Subcutaneous abdominal adipose tissue (tissue), 5 donors: ENCODE results near the gene PHOX2A.
"Not testable (repeated sequence)": the region's sequence is repeated elsewhere in the genome, so short reads cannot be mapped to it uniquely, and the experiment has no call there.

Experiments
- H3K27ac ChIP-seq: one replicate; pipeline ENCODE4 v1.7.0; 2013; ENCODE audit warnings: low read depth, mild to moderate bottlenecking, inconsistent platforms, low read length, moderate library complexity
- H3K27me3 ChIP-seq, 5 donors: one replicate each; pipeline ENCODE4 v1.7.0; 2013; ENCODE audit warnings: low read length in 5 of 5, inconsistent platforms in 1 of 5; ENCODE audit not compliant: control insufficient read depth in 5 of 5, insufficient read depth in 4 of 5
- H3K36me3 ChIP-seq, 5 donors: one replicate each; pipeline ENCODE4 v1.7.0; 2013; ENCODE audit warnings: low read length in 5 of 5; ENCODE audit not compliant: control insufficient read depth in 5 of 5, insufficient read depth in 5 of 5
- H3K4me1 ChIP-seq, 5 donors: one replicate each; pipeline ENCODE4 v1.7.0; 2013; ENCODE audit warnings: low read length in 5 of 5, mild to moderate bottlenecking in 3 of 5, moderate library complexity in 1 of 5; ENCODE audit not compliant: control insufficient read depth in 5 of 5, insufficient read depth in 5 of 5
- H3K4me3 ChIP-seq, 5 donors: one replicate each; pipeline ENCODE4 v1.7.0; 2013; ENCODE audit warnings: low read length in 5 of 5, low read depth in 1 of 5
- H3K9ac ChIP-seq, 5 donors: one replicate each; pipeline ENCODE4 v1.7.0; 2013; ENCODE audit warnings: low read length in 5 of 5, mild to moderate bottlenecking in 4 of 5, moderate library complexity in 3 of 5
- H3K9me3 ChIP-seq, 5 donors: one replicate each; pipeline ENCODE4 v1.7.0; 2013; ENCODE audit warnings: low read length in 5 of 5; ENCODE audit not compliant: control insufficient read depth in 5 of 5
- donor health status: healthy.
- donor health status: healthy.
- donor health status: healthy.
- donor health status: healthy.
- donor health status: healthy.

The PHOX2A gene

DNA sequence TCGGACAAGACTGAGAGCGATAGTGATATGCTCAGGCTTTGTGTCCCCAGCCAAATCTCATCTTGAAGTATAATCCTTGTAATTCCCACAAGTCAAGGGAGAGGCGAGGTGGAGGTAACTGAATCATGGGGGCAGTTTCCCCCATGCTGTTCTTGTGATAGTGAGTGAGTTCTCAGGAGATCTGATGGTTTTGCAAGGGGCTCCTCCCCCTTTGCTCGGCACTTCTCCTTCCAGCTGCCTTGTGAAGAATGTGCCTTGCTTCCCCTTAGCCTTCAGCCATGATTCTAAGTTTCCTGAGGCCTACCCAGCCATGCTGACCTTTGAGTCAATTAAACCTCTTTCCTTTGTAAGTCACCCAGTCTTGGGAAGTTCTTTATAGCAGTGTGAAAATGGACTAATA, 34.9 kb downstream of the PHOX2A start:
- peaks cover 0 to 10% (median 4%) of the 10 kb centered on the region in 5 donors for H3K9me3 ChIP-seq
- H3K36me3 ChIP-seq = no peaks in the 10 kb centered on the region
- H3K4me3 ChIP-seq = no peak overlapping the region

GRCh38 chr11:72208281-72208680, 35.7 kb downstream of the PHOX2A start:
- no peak overlapping the region for H3K27ac ChIP-seq
- peaks cover 0 to 3% (median 0%) of the 10 kb centered on the region in 5 donors for H3K4me1 ChIP-seq
- no peak overlapping the region for H3K9ac ChIP-seq
- H3K27me3 ChIP-seq = no peaks in the 10 kb centered on the region
- H3K36me3 ChIP-seq = no peaks in the 10 kb centered on the region
- H3K4me3 ChIP-seq = peak overlapping the region in 1 of 5 donors; percentile 9
- peaks cover 0 to 10% (median 4%) of the 10 kb centered on the region in 5 donors for H3K9me3 ChIP-seq

More for the DNA sequence above, 34.9 kb downstream of the PHOX2A start:
- H3K9ac ChIP-seq = no peak overlapping the region
- H3K27me3 ChIP-seq = no peaks in the 10 kb centered on the region
- H3K27ac ChIP-seq = no peak overlapping the region
- H3K4me1 ChIP-seq = peaks cover 0 to 3% (median 0%) of the 10 kb centered on the region in 5 donors

- H3K27me3 ChIP-seq, H3K27ac ChIP-seq: not testable (repeated sequence)
These were observed 37.2 kb downstream of the PHOX2A start for GRCh38 chr11:72206794-72207193.

DNA sequence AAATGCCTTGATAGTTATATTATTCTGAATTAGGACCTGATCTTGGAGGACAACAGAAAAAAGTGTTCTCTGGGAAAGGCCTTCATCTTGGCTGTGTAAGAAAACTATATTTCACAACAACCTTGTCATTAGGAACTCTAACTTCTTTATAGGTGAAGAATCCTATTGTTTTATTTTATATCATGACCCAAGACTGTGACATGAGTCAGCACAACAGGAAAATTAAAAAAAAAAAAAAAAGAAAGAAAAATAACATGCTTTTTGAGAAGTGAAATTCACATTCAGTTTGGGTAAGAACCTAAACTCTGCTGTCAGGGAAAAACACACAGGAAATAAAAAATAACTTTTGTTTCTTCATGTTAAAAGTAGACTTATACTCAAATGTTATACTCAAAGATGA, 39.1 kb downstream of the PHOX2A start:
- peaks cover 0 to 9% (median 4%) of the 10 kb centered on the region in 5 donors for H3K9me3 ChIP-seq
- no peak overlapping the region for H3K27ac ChIP-seq
- H3K27me3 ChIP-seq = no peaks in the 10 kb centered on the region
- H3K4me3 ChIP-seq = no peak overlapping the region
- H3K4me1 ChIP-seq = peaks cover 0 to 3% (median 0%) of the 10 kb centered on the region in 5 donors
- H3K9ac ChIP-seq = no peak overlapping the region
- H3K36me3 ChIP-seq = no peaks in the 10 kb centered on the region

More at GRCh38 chr11:72206794-72207193, 37.2 kb downstream of the PHOX2A start:
- H3K4me1 ChIP-seq, H3K9me3 ChIP-seq, H3K4me3 ChIP-seq, H3K9ac ChIP-seq, H3K36me3 ChIP-seq: not testable (repeated sequence)

- no peaks in the 10 kb centered on the region for H3K27me3 ChIP-seq
- no peak overlapping the region for H3K4me3 ChIP-seq
- H3K9me3 ChIP-seq = no peaks in the 10 kb centered on the region
- H3K4me1 ChIP-seq = no peaks in the 10 kb centered on the region
- no peaks in the 10 kb centered on the region for H3K36me3 ChIP-seq
- H3K27ac ChIP-seq = no peak overlapping the region
- H3K9ac ChIP-seq = peak overlapping the region in 1 of 5 donors; percentile 24
These were observed 40.8 kb downstream of the PHOX2A start for GRCh38 chr11:72203163-72203562.

- no peaks in the 10 kb centered on the region for H3K4me1 ChIP-seq
- no peak overlapping the region for H3K4me3 ChIP-seq
- H3K9ac ChIP-seq = peak overlapping the region in 1 of 5 donors; percentile 24
- H3K27ac ChIP-seq = no peak overlapping the region
- H3K9me3 ChIP-seq = no peaks in the 10 kb centered on the region
- no peaks in the 10 kb centered on the region for H3K27me3 ChIP-seq
- H3K36me3 ChIP-seq = no peaks in the 10 kb centered on the region
These were observed 41.4 kb downstream of the PHOX2A start for GRCh38 chr11:72202571-72202970.

DNA sequence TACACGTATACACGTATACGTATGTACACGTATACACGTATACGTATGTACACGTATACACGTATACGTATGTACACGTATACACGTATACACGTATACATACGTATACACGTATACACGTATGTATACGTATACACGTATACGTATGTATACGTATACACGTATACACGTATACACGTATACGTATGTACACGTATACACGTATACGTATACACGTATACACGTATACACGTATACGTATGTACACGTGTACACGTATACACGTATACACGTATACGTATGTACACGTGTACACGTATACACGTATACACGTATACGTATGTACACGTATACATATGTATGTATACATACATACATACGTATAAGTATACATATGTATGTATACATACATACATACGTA, 42.5 kb downstream of the PHOX2A start:
- H3K4me3 ChIP-seq, H3K9ac ChIP-seq: not testable (repeated sequence)

GRCh38 chr11:72195518-72196270, 48.3 kb downstream of the PHOX2A start:
- no peaks in the 10 kb centered on the region for H3K9me3 ChIP-seq

More for the DNA sequence above, 42.5 kb downstream of the PHOX2A start:
- not testable (repeated sequence) for H3K9me3 ChIP-seq, H3K4me1 ChIP-seq, H3K36me3 ChIP-seq, H3K27ac ChIP-seq, H3K27me3 ChIP-seq

GRCh38 chr11:72191961-72192381, 52.0 kb downstream of the PHOX2A start, which contains the start of gene FOLR1:
FOLR1 (plus strand) TSS chr11:72192140; CDS start chr11:72192174, 34 bp downstream.
- peaks cover 0 to 6% (median 0%) of the 10 kb centered on the region in 5 donors for H3K27me3 ChIP-seq
- H3K27ac ChIP-seq = no peak within 1 kb of the TSS
- H3K36me3 ChIP-seq = no peaks in the 10 kb centered on the region
- no peaks in the 10 kb centered on the region for H3K4me1 ChIP-seq
- no peak within 1 kb of the TSS for H3K9ac ChIP-seq
- no peaks in the 10 kb centered on the region for H3K9me3 ChIP-seq
- no peak within 1 kb of the TSS for H3K4me3 ChIP-seq

More at GRCh38 chr11:72195518-72196270, 48.3 kb downstream of the PHOX2A start:
- Histone ChIP-seq H3K36me3 (no peaks in the 10 kb centered on the region), H3K9ac (no peak overlapping the region), H3K27me3 (peaks cover 0 to 6% (median 0%) of the 10 kb centered on the region in 5 donors), H3K27ac (no peak overlapping the region), H3K4me1 (no peaks in the 10 kb centered on the region), H3K4me3 (no peak overlapping the region)

DNA sequence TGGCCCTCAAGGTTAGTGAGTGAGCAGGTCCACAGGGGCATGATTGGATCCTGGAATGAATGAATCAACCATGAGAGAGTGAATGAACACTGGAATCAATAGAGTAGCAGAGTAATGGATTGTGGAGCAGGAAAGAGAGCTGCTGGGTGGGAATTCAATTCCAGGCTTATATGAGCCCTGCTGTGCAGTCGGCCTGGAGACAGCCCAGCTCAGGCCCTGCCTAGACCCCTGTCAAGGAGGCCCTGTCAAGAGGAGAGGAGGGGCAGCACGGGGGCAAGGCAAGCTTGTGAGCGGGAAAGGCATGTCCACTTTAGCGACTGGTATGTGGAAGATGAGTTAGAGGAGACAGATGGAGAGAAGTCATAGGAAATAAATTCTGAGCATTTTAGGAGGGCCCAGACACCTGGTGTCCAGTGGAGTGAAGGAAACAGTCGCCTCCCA, 53.3 kb downstream of the PHOX2A start:
- Histone ChIP-seq H3K36me3 (no peaks in the 10 kb centered on the region), H3K4me1 (no peaks in the 10 kb centered on the region), H3K9me3 (no peaks in the 10 kb centered on the region), H3K9ac (no peak overlapping the region), H3K27me3 (peaks cover 0 to 4% (median 0%) of the 10 kb centered on the region in 5 donors), H3K27ac (no peak overlapping the region), H3K4me3 (no peak overlapping the region)
